Vagina (tissue), 2 donors: ENCODE measurements around the gene SPTBN1.

Source experiments
- POLR2A ChIP-seq, 2 donors: fragments of 450-650 bp; IDR thresholded peaks; one replicate each; pipeline ENCODE4 v1.6.1; 2017; ENCODE audit warnings: antibody characterized with exemption in 2 of 2, mild to moderate bottlenecking in 2 of 2, moderate library complexity in 2 of 2
- TF ChIP-seq, protein P1 (sequence below), 3 experiments: fragments of 450-650 bp in 2 of 3; fragments of 200-600 bp in 1 of 3; sonication (generic) in 1 of 3; IDR thresholded peaks; one replicate each; pipeline ENCODE4 v1.5.1; 2017 to 2019; ENCODE audit warnings: antibody characterized with exemption in 3 of 3, mild to moderate bottlenecking in 2 of 3, moderate library complexity in 2 of 3

DNA sequence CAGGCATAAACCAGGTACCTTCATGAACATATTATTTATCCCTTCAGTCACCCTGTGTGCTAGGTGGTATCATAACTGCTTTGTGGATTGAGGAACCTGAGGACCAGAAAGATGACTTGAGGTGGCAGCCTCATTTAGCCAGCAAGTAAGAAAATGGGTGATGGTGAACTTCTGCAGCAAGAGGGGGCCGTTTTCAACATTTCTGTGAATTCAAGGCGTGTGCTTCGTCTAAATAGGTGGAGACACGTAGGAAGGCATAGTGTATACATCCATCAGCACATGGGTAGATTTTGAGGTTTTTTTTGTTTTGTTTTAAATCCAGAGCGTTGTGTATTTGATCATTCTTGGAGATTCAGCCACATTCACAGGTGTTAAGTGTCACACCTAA, 118.7 kb downstream of the SPTBN1 start:
- TF ChIP-seq, protein P1, sequence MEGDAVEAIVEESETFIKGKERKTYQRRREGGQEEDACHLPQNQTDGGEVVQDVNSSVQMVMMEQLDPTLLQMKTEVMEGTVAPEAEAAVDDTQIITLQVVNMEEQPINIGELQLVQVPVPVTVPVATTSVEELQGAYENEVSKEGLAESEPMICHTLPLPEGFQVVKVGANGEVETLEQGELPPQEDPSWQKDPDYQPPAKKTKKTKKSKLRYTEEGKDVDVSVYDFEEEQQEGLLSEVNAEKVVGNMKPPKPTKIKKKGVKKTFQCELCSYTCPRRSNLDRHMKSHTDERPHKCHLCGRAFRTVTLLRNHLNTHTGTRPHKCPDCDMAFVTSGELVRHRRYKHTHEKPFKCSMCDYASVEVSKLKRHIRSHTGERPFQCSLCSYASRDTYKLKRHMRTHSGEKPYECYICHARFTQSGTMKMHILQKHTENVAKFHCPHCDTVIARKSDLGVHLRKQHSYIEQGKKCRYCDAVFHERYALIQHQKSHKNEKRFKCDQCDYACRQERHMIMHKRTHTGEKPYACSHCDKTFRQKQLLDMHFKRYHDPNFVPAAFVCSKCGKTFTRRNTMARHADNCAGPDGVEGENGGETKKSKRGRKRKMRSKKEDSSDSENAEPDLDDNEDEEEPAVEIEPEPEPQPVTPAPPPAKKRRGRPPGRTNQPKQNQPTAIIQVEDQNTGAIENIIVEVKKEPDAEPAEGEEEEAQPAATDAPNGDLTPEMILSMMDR (IDR thresholded peaks at IDR 0.05) = no peak
- no peak for TF ChIP-seq POLR2A (IDR thresholded peaks at IDR 0.05)
